ENCODE measurements around the gene DAG1.

The DAG1 gene

DNA sequence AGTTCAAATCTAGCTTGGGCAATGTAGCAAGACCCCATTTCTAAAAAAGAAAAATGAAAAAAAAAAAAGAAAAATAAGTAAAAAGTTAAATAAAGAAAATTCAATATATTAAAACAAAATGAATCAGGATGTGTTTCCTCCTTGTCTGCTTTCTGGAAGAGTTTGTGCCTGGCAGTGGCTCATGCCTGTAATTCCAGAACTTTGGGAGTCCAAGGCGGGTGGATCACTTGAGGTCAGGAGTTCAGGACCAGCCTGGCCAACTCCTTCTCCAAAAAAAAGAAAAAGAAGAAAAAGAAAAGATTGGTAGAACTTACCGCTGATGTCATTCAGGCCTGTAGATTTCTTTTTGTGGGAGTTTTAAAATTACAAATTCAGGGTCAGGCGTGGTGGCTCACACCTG is 36.8 kb downstream of the DAG1 start:
- in situ Hi-C loops (cut with HindIII; ENCODE audit: low pct_ligation_motif_present, low pct_unique_long_range_greater_than_20kb, low sequenced_read_pairs): no loop called here
- no peak for DNase-seq

- DNase-seq: no peak
- in situ Hi-C loops (cut with HindIII; ENCODE audit: low pct_ligation_motif_present, low pct_unique_long_range_greater_than_20kb, low sequenced_read_pairs): no loop called here
These were observed 39.0 kb downstream of the DAG1 start for GRCh38 chr3:49509028-49509561.

DNA sequence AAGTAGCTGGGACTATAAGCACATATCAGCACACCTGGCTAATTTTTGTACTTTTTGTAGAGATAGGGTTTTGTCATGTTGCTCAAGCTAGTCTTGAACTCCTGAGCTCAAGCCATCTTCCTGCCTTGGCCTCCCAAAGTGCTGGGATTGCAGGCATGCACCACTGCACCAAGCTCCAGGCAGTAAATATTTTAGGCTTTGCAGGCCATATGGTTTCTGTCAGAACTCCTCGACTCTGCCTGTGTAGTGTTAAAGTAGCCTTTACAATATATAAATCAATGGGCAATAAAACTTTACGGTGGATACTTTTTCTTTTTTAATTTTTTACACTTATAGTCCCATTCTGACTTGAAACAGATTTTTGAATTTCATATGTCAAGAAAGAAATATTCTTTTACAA is 41.6 kb downstream of the DAG1 start:
- in situ Hi-C loops (cut with HindIII; ENCODE audit: low pct_ligation_motif_present, low pct_unique_long_range_greater_than_20kb, low sequenced_read_pairs): no loop called here
- no peak for DNase-seq

DNA sequence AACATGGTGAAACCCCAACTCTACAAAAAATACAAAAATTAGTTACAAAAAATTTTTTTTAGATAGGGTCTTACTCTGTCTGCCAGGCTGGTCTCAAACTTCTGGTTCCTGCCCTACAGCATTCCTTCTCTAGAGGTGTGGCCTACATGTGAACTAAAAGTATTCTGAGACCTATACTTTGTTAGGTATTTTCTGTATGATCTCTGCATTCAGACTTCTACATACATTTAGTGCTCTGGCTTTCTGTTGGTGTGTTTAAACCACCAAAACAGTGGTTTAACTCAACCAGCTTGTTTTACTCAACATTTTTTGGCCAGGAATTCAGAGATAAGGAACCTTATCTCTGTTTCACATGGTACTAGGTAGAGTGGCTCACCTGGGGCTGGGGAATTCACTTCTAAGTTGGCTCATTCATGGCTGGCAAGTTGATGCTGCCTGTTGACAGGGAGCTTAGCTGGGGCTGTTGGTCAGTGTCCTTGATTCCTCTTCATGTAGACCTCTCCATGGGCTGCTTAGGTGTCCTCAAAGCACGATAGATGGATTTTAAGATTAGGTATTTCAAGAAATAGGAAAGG is 42.8 kb downstream of the DAG1 start:
- no peak for DNase-seq
- in situ Hi-C loops (cut with HindIII; ENCODE audit: low pct_ligation_motif_present, low pct_unique_long_range_greater_than_20kb, low sequenced_read_pairs): no loop called here

DNA sequence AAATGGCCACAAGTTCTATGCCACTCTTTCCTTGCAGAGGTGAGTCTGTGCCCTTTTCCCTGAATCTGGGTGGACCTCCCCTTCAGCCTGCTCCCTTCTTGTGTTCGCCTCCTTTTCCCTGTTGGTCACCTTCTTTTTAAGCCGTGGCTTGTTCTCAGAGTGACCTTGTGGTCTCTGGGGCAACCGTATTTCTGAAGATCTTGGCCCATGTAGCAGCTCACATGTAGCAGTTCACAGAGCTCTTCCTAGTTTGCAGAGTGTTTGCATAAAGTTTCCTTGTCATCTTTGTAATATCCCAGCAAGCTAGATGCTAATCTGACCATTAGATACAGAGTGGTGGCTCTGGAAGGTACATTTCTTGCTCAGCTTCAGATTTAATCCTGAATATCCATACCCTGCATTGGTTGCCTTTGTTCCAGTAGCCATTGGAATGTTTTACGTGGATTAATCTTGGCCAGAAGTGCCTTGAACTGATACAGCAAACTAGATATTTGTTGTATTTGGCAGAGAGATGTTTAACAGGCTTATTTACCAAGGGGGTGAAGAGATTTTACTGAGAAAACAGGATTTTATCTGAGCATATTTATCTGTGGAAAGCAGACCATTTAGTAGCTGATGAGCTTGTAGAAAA is 43.5 kb downstream of the DAG1 start:
- no peak for DNase-seq
- in situ Hi-C loops (cut with HindIII; ENCODE audit: low pct_ligation_motif_present, low pct_unique_long_range_greater_than_20kb, low sequenced_read_pairs): no loop called here

DNA sequence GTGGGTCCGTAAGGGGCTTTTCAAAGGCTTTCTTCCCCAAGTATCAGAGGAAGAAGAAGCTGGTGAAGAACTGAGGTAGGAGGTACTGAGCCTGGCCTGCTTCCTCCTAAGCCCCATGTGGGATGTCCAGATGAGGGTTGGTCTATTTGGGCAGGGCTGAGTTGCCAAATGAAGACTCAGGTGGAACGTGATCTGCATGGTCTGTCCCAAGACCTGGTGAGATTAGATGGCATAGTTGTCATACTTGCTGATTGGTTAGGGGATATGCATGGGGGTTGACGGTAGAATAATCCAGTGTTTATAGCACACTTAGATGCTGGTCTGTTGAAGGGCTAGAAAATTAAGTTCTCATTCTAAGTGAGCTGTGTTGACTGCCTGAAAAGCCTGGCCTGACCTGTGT is 47.9 kb downstream of the DAG1 start:
- in situ Hi-C loops (cut with HindIII; ENCODE audit: low pct_ligation_motif_present, low pct_unique_long_range_greater_than_20kb, low sequenced_read_pairs): no loop called here

DNA sequence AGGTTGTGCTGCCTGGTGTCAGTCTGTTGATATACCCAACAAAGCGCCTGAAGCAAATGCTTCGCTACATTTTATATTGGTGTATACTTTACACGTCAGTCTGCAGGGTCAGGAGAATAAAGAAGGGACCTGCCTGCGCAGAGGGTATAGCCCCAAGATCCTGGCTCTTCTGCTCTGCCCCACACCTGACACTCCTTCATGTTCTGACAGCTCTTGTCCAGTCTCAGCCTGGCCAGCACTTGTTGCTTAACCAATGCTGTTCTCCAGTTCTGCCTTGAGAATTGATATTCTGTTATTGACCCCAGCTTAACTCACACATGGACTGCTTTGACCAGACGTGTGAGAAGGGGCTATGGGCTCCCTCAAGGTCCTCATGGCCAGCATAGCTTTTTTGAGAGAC is 48.4 kb downstream of the DAG1 start:
- in situ Hi-C loops (cut with HindIII; ENCODE audit: low pct_ligation_motif_present, low pct_unique_long_range_greater_than_20kb, low sequenced_read_pairs): no loop called here
- DNase-seq: no peak

More for the DNA sequence above, 47.9 kb downstream of the DAG1 start:
- DNase-seq: no peak

GRCh38 chr3:49519296-49519695 is 49.2 kb downstream of the DAG1 start:
- DNase-seq: no peak
- in situ Hi-C loops (cut with HindIII; ENCODE audit: low pct_ligation_motif_present, low pct_unique_long_range_greater_than_20kb, low sequenced_read_pairs): no loop called here

- in situ Hi-C loops (cut with HindIII; ENCODE audit: low pct_ligation_motif_present, low pct_unique_long_range_greater_than_20kb, low sequenced_read_pairs): no loop called here
- no peak for DNase-seq
These were observed 49.9 kb downstream of the DAG1 start for GRCh38 chr3:49519916-49520385.

- no peak for DNase-seq
- in situ Hi-C loops (cut with HindIII; ENCODE audit: low pct_ligation_motif_present, low pct_unique_long_range_greater_than_20kb, low sequenced_read_pairs): no loop called here
These were observed 54.0 kb downstream of the DAG1 start for GRCh38 chr3:49523756-49524747.

DNA sequence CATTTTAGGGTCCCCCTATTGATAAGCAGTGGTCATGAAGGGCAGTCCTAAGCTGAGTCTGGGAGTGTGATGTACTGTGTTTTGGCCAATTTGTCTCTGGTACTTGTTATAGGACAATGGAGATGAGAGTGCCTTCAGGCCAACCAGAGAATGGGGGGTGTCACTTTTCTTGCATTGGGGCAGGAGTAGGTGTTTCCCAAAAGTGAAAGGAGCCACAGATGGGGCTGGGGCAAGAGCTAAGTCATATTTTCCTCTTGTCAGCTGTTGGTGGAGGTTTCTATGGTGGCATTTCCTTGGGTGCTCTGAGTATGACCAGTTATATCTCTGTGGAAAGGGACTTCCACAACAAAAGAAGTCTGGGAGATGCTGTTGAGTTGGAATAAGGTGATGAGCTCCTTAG is 59.5 kb downstream of the DAG1 start:
- no peak for DNase-seq
- in situ Hi-C loops (cut with HindIII; ENCODE audit: low pct_ligation_motif_present, low pct_unique_long_range_greater_than_20kb, low sequenced_read_pairs): no loop called here

GRCh38 chr3:49530231-49530630 is 60.2 kb downstream of the DAG1 start:
- in situ Hi-C loops (cut with HindIII; ENCODE audit: low pct_ligation_motif_present, low pct_unique_long_range_greater_than_20kb, low sequenced_read_pairs): no loop called here

DNA sequence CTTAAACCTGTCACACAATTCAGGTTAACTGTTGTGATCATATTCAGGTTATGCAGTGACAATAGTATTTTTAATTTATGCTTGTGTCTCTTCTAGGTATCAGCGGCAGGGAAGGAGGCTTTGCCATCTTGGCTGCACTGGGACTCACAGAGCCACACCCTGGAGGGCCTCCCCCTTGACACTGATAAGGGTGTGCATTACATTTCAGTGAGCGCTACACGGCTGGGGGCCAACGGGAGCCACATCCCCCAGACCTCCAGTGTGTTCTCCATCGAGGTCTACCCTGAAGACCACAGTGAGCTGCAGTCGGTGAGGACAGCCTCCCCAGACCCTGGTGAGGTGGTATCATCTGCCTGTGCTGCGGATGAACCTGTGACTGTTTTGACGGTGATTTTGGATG is 60.6 kb downstream of the DAG1 start:
- in situ Hi-C loops (cut with HindIII; ENCODE audit: low pct_ligation_motif_present, low pct_unique_long_range_greater_than_20kb, low sequenced_read_pairs): no loop called here
- DNase-seq: no peak

More at GRCh38 chr3:49530231-49530630, 60.2 kb downstream of the DAG1 start:
- no peak for DNase-seq

DNA sequence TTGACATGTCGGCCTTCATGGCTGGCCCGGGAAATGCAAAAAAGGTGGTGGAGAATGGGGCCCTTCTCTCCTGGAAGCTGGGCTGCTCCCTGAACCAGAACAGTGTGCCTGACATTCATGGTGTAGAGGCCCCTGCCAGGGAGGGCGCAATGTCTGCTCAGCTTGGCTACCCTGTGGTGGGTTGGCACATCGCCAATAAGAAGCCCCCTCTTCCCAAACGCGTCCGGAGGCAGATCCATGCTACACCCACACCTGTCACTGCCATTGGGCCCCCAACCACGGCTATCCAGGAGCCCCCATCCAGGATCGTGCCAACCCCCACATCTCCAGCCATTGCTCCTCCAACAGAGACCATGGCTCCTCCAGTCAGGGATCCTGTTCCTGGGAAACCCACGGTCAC is 61.2 kb downstream of the DAG1 start:
- in situ Hi-C loops (cut with HindIII; ENCODE audit: low pct_ligation_motif_present, low pct_unique_long_range_greater_than_20kb, low sequenced_read_pairs): no loop called here
- DNase-seq: no peak

- in situ Hi-C loops (cut with HindIII; ENCODE audit: low pct_ligation_motif_present, low pct_unique_long_range_greater_than_20kb, low sequenced_read_pairs): no loop called here
- DNase-seq: no peak
These were observed 61.6 kb downstream of the DAG1 start for GRCh38 chr3:49531715-49532114.

DNA sequence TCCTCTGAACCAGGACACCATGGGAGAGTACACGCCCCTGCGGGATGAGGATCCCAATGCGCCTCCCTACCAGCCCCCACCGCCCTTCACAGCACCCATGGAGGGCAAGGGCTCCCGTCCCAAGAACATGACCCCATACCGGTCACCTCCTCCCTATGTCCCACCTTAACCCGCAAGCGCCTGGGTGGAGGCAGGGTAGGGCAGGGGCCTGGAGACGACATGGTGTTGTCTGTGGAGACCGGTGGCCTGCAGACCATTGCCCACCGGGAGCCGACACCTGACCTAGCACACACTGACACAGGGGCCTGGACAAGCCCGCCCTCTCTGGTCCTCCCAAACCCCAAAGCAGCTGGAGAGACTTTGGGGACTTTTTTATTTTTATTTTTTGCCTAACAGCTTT is 63.0 kb downstream of the DAG1 start:
- in situ Hi-C loops (cut with HindIII; ENCODE audit: low pct_ligation_motif_present, low pct_unique_long_range_greater_than_20kb, low sequenced_read_pairs): no loop called here

GRCh38 chr3:49533786-49534519 is 63.9 kb downstream of the DAG1 start:
- DNase-seq: no peak
- in situ Hi-C loops (cut with HindIII; ENCODE audit: low pct_ligation_motif_present, low pct_unique_long_range_greater_than_20kb, low sequenced_read_pairs): no loop called here

More for the DNA sequence above, 63.0 kb downstream of the DAG1 start:
- no peak for DNase-seq

DNA sequence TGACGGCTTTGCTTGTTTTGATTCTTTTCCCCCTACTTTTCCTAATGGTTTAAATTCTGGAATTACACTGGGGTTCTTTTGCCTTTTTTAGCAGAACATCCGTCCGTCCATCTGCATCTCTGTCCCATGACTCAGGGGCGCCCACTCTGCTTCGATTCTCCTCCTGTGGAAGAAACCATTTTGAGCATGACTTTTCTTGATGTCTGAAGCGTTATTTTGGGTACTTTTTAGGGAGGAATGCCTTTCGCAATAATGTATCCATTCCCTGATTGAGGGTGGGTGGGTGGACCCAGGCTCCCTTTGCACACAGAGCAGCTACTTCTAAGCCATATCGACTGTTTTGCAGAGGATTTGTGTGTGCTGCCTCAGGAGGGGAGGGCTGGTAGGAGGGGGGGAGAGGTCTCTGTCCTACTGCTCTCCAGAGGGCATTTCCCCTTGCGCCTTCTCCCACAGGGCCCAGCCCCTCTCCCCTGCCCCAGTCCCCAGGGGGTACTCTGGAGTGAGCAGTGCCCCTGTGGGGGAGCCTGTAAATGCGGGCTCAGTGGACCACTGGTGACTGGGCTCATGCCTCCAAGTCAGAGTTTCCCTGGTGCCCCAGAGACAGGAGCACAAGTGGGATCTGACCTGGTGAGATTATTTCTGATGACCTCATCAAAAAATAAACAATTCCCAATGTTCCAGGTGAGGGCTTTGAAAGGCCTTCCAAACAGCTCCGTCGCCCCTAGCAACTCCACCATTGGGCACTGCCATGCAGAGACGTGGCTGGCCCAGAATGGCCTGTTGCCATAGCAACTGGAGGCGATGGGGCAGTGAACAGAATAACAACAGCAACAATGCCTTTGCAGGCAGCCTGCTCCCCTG is 64.7 kb downstream of the DAG1 start:
- no peak for DNase-seq
- in situ Hi-C loops (cut with HindIII; ENCODE audit: low pct_ligation_motif_present, low pct_unique_long_range_greater_than_20kb, low sequenced_read_pairs): no loop called here

Measured in ACHN (cell line).